GM21447 (cell line): ENCODE results near the gene FLII.

ENCODE experiments used
- ATAC-seq: cut with Tn5 transposase; IDR thresholded peaks from one replicate; pipeline ENCODE4 v1.9.1; 2021; ENCODE audit not compliant: unreplicated experiment

The FLII gene

DNA sequence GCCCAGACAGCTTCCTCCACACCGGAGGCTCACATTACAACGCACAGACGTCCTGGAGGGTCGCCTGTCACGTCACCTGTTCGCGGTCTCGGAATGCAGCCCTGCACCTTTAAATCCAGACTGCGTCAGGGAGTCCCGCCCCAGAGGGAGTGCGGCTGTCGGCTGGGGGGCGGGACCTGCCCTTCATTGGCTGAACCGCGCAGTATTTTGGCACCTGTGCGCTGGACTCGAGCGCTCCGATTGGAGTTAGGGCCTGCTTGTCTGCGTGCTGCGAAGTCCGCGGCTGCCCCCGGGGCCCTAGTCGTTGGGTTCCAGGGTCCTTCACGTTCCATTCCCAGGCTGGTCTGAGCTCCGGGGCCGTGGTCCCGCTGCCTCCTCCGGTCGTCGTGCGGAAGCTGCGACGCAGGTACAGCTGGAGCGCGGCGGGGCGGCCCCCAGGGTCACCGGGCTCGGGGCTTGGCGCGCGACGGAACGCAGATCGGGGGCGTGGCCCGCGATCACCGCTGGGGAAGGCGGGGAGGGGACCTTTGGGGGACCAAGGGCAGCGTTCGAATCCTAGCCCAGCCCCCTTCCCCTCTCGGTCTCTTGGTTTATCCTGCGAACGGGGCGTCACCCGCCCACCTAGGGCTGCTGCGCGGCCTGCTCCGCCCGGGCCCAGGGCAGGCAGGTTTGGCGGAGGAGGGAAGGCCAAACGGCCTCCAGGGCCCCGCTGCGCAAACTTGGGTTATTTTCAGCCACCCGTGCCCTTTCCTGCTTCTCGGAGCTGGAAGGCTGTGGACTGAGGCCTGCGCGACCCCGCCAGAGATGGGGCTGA, 2.0 kb upstream of the FLII start, which contains the start of gene MIEF2:
MIEF2 (plus strand) TSS at position 331 of the 814 bp plus-strand sequence. CDS start 2,059 bp downstream, outside the sequence.
- peak; percentile 76 for ATAC-seq

DNA sequence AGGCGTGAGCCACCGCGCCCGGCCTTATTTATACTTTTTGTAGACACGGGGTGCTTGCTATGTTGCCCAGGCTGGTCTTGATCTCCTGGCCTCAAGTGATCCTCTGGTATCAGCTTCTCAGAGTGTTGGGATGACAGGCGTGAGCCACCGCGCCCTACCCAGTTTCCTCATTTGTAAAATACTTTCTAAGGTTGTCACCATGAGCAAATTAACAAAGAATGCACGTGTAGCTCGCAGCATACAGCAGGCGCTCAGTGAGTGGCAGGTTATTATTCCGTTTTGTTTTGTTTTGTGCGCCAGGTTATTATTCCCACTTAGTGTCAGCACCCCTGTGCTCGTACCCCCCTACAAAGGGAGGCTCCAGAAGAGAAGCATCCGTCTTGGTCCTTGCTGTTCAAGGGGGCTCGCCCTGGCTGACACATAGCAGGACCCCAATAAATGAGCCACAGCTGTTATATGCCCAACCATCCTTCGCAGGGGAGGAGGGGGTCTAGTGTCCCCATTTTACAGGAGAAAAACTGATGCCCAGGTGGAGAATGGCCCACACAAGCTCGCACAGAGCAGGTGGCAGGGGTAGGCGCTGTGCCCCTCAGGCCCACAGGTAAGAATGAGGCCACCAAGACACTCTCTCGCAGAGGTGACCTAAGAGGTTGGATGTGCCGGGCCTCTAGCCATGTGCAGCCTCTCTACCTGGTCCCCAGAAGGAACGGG, 1.2 kb upstream of the FLII start:
- ATAC-seq = peak; percentile 4

DNA sequence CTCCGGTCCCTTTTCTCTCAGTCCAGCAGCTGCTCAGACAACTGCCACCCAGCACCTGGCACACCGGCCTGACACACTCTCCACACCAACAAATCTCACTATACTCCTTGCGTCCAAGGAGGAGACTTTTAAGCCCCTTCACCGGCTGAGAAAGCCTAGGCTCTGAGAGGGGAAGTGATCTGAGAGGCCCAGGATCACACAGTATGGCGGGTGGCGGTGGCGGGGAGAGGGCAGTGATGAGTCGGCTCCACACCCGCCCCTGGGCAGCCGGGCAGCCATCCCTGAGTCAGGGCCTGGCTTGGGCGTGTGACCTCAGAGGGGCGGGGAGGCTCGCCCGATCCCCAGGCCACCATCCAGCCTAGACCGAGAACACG, 569 bp downstream of the FLII start:
- no peak for ATAC-seq

DNA sequence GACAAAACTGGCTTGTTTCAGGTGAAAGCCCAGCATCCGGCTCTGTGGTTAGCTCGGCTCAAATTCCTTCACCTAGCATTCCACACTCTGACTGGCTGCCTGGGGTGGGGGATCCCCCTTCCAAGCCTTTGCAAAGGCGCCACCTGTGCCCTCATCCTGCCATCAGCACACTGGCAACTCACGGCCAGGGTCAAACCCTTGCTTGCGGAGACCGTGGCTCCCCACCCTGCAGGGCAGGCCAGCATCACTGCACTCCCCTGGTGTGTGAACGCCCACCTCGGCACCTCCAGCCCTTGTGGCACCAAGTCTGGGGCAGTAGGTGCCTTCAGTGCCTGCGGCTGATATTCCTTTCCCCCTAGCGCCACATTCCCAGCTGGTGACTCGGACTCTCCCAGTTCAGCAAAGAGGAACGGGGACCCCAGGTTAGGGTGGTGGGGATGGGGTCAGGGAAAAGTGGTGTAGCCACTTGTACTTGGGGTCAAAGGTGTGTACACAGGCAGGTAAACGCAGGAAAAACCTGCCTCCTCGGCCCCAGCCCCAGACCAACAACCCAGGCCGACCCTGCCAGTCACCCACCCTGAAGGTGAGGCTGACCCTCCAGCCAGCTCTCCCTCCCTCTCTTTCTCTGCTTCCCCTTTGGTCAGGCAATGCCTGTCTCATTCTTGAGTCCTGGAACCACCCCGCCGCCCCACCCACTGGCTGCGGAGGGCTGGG, 1.1 kb downstream of the FLII start:
- no peak for ATAC-seq

DNA sequence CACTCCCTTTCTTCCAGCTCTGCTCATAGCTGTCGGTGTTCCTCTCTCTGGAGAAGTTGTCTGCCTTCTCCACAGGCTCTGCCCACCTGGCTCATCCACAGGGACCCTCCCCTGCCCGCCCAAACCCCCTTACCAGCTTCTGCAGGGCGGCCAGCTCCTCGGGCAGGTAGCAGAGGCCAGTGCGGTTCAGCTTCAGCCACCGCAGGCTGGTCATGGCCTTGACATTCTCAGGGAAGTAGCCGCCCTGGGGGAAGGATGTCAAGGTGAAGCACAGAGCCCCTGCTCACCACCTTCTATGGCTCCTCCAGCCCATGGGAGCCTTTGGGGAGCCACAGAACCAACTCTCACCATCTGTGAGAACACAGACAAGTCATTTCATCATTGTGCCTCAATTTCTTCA, 1.8 kb downstream of the FLII start:
- no peak for ATAC-seq

DNA sequence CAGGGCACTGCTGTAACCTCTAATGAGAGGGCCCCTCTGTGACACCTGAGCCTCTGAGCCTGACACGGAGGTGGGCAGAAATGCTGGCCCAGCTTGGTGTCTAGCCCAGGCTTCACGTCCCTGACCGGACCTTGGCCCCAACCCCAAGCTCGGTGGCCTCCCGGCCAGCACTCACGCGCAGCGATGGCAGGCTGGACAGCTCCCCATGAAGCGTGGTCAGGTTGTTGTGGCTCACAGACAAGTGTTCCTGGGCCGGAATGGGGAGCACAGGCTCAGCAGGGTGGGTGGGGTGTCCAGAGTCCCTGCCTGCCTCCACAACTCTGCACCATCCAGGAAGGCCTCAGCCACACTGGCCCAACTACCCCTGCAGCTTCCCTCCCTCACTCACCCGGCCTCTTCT, 2.2 kb downstream of the FLII start:
- ATAC-seq = no peak

DNA sequence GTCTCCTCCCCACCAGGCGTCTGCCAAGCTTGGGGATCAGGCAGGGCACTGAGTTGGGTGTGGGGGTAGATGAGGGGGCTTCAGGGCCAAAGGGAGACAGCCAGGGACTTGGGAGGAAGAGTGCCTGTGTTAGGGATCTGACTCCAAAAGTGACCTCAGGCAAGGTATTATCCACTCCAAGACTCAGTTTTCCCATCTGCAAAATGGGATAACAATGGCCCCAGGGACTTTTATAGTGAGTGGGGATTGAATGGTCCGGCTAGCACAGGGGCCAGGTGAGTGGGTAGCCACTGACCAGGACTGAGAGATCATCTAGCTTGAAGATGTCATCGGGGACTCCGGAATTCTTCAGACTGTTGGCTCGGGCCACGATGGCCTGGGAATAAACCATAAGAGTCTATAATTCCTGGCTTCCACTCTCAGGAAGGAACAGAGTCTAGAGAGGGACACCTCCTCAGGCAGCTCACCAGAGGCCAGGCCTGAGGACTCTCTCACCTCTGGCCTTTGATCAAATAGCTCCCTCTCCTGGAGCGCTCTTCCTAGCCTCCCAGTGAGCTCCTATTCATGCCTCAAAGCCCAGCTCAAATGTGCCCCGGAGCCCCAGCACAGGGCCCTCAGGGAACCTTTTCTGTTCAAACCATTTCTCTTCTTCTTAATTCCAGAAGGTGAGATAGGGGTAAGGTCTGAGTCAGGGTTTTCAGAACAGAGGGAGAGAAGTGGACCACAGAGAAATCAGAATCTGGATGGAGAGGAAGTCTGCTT, 3.5 kb downstream of the FLII start:
- ATAC-seq = no peak

DNA sequence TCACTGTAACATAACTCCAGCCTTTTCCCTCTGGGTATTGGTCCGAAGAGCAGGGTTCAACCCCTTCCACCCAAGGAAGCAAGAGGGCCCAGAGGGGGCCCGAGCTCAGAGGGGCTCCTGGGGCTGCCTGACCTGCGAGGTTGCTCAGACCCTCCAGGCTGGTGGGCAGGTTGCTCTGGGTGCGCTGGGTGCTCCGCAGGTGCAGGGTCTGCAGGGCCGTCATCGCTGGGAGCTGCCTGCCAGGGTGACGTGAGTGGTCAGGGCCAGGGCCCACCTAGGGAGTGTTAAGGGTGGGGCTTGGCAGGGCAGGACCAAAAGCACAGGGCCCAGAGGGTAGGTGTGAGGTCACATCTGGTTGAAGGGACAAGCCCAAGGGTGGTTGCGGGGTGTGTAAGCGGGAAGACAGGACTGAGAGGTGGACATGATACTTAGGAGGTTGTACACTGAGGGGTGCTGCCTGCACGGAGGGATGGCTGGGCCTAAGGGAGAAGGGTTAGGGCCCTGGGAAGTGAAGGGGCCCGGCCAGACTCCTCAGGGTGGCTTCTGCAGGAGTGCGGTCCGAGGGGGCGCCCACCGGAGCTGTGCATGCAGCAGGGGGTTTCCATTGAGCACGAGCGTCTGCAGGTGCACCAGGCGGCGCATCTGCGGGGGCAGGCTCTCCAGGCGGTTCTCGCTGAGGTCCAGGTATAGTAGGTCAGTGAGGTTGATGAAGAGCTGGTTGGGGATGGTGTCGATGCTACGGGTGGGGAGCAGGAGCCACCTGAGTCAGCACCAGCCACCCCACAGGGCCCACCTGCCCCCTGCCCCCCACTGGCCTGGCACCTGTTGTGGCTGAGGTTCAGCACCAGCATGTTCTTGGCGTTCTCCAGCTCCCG, 4.4 kb downstream of the FLII start:
- ATAC-seq = no peak

DNA sequence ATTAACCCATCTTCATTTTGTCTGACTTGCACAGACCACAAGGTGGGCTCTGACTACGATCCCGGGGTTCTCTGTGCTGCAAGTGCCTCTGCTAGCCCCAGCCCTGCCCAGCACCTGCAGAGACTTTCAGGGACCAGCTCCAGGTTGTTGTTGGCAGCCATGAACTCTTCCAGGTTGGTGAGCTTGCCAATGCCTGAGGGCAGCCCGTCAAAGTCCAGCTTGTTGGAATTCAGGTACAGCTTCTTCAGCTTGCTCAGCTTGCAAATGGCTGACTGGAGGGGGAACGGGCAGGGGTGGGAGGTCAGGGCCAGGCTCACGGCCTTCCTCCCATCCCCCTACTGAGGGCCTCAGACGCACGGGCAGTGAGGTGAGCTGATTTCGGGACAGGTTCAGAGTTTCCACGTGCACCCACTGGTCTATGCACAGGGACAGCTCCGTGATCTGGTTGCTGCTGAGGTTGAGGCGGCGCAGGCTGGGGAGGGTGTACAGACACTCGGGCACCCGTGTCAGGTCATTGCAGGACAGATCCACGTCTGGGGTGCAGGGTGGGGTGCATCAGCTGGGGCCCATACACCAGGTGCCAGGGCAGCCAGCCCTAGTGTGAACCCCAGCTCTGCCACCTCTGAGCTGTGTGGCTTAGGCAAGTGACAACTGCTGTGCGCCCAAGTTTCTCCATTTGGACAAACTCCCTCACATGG, 5.2 kb downstream of the FLII start:
- ATAC-seq = no peak

DNA sequence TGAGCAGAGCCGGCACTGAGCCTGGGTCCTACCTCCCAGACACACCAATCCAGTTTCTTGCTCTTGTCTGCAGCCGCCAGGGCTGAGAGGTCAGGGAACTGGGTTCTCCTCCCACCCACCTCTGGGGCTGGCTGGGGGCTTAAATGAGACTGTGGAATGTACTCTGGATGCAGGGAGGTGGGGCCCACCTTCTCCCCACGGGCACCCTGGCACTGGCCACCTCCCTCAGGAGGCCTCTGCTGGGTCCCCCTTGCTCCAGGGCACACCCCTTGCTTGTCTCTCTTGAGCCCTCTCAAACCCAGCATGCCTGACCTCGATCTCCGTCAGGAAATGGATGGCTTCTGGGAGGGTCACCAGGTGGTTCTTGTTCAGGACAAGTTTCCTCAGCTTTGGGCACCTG, 6.4 kb downstream of the FLII start:
- no peak for ATAC-seq

DNA sequence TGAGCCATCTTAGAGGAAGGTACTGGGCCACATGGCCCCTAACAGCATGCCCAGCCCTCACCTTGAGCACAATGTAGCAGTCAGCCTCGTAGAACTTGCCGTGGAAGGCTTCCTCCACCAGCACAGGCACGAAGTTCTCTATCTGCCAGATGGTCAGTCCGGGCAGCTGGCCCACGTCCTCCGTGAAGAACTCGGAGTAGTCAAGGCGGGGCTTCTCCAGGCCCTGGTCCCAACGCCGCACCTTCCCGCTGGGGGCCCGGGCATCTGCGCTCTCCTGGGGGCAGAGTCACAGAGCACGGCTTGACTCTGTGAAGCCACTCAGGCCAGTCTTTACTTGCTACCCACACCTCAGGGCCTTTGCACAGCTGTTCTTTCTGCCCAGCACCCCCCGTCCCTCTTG, 7.3 kb downstream of the FLII start:
- no peak for ATAC-seq

DNA sequence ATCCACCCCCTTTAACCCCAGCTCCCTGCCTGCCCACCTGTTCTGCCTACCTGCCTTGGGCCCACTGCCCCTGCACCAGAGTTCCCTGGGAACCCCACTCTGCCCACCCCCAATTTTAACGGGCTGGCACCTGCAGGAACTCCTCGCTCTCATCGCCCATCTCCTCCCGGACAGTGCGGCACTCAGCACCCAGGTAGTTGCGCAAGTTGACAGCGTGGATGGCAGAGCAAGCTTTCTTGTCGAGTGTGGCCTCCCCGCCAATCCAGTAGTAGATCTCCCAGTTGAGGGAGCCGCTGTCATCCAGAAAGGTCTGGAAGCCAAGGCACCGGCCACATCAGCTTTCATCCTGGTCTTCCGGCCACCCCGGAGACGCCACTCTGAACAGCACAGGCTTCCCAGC, 7.8 kb downstream of the FLII start:
- no peak for ATAC-seq

DNA sequence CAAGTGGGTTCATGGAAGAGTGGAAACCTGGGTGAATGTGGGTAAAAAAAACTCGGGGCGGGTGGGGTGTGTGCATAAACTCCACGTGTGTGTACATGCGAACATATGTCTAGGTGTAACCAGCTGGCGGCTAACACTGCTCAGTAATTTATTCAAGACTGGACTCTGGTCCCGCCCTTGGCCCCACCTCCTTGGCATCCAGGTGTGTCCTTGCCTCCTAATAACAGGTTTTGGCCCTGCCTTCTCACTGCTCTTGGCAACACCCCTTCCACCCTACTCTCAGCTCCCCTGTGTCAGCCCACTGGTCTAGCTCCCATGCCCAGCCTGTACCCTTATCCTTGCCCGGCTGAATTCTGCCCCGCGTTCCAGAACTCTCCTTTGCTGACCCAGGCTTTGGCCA, 8.3 kb downstream of the FLII start:
- no peak for ATAC-seq

DNA sequence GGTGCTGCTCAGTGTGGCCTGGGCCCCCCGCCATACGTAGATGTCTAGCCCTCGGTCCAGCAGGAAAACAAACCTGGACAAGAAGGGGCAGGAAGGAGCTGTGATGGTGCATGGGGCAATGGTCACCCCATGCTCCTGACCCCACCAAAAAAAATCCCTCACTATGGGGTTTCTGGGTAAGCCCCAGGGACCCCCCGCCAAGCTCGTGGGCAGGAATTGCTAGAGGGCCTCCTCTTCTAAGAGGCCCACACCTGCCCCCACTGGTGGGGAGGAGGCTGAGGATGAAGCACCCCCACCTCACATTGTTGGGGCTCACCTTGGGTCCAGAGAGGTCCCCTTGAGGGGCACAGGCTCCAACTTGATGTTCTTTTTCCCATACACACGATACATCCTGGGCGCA, 9.7 kb downstream of the FLII start:
- ATAC-seq = no peak

DNA sequence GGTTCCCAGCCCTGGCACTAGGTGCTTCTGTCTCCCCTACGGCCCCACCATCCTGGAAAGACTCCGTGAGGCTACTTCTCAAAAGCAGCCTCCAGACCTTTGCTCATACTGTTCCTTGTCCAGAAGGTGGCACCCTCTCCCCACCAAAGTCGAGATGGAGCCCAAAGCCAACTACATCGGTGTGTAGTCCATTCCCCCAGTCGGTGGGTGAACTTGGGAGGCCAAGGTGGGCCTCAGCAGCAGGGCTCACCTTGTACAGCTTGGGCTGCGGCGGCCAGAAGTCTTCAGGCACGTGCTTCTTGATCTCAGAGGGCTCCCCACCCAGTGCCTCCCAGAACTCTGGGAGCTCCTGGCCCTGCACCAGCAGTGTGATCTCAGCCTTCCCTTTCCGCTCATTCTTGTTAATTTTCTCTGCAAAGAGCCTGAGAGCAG, 10.2 kb downstream of the FLII start:
- no peak for ATAC-seq

DNA sequence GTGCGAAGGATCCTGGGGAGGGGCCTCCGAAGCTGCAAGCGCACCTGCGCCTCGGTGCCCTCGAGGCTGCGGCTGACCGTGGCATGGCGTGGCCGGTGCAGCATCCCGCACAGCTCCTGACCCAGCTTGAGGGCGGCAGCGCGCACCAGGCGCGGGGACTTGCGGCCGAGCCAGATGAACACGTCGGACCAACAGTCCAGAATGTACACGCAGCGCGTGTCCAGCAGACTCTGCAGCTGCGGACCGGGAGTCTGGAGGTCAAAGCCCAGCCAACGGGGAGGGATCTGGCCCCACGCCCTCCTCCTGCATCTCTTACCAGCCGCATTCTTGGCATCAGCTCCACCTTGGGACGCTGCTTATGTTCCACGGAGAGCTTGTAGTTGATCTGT, 10.9 kb downstream of the FLII start:
- ATAC-seq = no peak

DNA sequence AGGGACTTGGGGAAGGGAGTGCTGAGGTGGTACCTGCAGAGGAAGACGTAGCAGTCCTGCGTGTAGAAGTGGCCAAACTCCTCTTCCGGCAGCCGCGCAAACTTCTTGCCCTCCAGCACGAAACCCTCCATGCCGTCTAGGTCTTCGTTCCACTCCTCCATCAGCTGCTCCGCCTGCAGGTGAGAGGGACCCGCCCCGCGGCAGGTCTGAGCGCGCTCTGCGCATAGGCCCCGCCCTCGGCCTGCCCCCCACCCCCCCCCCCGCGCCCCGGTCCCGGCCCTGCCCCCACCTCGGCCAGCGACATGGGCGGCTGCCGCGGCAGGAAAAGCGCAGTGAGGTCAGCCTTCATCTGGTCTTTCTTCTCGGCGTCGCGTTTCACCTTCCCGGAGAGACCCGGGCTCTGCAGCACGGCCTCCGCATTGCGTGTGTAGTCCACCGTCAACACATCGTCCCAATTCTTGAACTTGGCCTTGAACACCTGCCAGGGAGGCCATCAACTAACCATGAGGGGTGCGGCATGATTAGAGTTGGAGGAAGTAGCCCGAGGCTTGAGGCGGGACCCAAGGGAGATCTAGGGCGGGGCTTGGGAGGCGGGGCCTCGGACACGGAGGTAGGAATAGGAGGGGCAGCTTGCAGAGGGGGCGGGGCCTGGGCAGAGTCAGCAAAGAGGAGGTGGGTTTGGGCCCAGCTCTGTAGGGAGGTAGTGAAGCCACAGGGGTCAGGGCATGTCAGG, 11.5 kb downstream of the FLII start:
- no peak for ATAC-seq

DNA sequence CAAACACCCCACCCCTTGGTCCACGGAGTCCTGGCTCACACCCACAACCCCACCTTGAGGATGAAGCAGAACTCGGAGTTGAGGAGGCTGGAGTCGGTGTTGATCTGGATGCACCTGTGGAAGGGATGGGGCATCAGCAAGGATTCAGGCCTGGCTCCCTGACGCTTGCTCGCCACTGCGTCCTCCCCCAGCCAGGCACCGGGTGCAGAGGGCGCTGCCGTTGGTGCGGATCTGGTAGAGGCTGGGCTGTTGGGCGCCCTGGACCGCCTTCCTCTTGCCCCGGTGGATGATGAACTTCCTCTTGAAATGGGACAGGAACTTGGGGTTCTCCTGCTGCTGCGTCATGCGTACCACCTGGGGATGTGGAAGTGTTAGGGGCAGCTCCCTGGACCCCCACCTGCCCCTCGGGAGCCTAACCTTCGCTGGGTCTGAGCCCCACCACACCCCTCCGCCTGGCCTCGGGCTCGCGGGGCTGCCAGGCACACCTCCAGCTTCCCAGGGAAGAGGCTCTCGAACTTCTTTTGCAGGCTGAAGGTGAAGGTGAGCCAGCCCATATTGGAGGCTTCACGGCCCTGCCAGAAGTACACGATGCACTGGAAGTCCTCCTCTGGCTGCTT, 12.3 kb downstream of the FLII start:
- no peak for ATAC-seq
